Measurements from ENCODE around the gene KCNC1. TPM values are rescaled to one million over a fixed set of nuclear protein-coding genes. Genes with fewer than 3 reads are reported as not detected.

The KCNC1 gene
- total and polyA plus RNA-seq, 2 experiments from 2014 or later: 0.01 to 0.20 TPM

GRCh38 chr11:17730137-17730536 is 4.4 kb upstream of the KCNC1 start:
- no peaks in the 10 kb centered on the region for H3K9me3 ChIP-seq (ENCODE audit: low read depth)
- no peaks in the 10 kb centered on the region for H3K4me1 ChIP-seq (ENCODE audit: insufficient read depth)
- no peak for DNase-seq (ENCODE audit: low spot score)
- WGBS (ENCODE audit: low lambda C conversion rate, missing lambda C conversion rate): 68% methylated on average over 2 of the region's 2 CpGs
- no peak for TF ChIP-seq CTCF (IDR thresholded peaks at IDR 0.05; ENCODE audit: poor library complexity)
- TF ChIP-seq EZH2 (IDR thresholded peaks at IDR 0.05; ENCODE audit: borderline replicate concordance): no peak
- no peak for TF ChIP-seq EZH2phosphoT487 (IDR thresholded peaks at IDR 0.05; ENCODE audit: low read depth, severe bottlenecking, unreplicated experiment)
- no peak overlapping the region for H3K4me3 ChIP-seq
- H4K20me1 ChIP-seq (ENCODE audit: insufficient read depth, poor library complexity, severe bottlenecking): no peaks in the 10 kb centered on the region
- H3K27ac ChIP-seq: no peak overlapping the region
- no peaks in the 10 kb centered on the region for H3K36me3 ChIP-seq (replicated peaks; ENCODE audit: insufficient read depth, low read depth)
- H3K4me2 ChIP-seq: no peak overlapping the region
- H2AFZ ChIP-seq: no peak overlapping the region
- no peaks in the 10 kb centered on the region for H3K9me2 ChIP-seq (replicated peaks; ENCODE audit: insufficient read depth)
- peaks cover 64% of the 10 kb centered on the region for H3K27me3 ChIP-seq
- no peaks in the 10 kb centered on the region for H3K79me2 ChIP-seq

DNA sequence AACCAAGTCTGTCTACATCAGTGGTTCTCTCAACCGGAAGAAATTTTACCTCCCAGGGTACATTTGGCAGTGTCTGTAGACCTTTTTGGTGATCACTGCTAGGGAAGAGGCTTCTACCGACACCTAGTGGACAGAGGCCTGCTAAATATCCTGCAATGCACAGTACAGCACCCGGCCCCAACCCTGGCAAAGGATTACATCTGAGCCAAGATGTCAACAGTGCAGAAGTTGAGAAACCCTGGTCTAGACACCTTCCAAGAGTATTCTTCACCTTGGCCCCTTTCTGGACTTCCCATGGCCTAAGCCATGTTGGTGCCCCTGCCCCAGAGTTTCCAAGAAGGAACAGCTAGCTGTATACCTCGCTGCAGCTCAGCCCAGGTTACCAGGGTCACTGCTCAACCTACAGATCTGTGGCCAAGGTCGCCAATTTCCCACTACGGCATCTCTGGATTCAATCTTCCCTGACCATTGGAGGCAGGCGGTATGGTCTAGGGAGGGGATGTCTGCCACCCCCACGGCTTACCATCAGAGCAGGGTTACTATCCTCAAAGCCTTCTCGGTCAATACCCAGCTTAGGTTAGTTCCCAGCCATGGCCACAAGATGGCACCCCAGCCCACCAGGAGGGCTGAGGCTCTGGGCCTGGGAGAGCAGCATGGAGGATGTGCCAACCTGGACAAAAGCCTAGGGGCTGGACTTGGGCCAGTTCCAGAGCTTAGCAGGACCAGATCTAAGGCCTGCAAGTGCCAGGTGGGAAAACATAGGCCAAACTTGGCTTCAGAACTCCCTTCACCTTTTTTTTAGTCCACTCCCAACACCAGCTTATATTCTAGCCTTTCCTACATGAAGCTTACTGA is 3.7 kb upstream of the KCNC1 start:
- TF ChIP-seq CTCF (IDR thresholded peaks at IDR 0.05; ENCODE audit: poor library complexity): peak; percentile 88
- no peak for TF ChIP-seq EZH2 (IDR thresholded peaks at IDR 0.05; ENCODE audit: borderline replicate concordance)
- H2AFZ ChIP-seq: no peak overlapping the region
- no peak overlapping the region for H3K27ac ChIP-seq
- peaks cover 63% of the 10 kb centered on the region for H3K27me3 ChIP-seq
- no peak overlapping the region for H3K4me3 ChIP-seq
- H3K4me1 ChIP-seq (ENCODE audit: insufficient read depth): no peaks in the 10 kb centered on the region
- H3K9me2 ChIP-seq (replicated peaks; ENCODE audit: insufficient read depth): no peaks in the 10 kb centered on the region
- H3K79me2 ChIP-seq: no peaks in the 10 kb centered on the region
- 20% methylated on average over 9 of the region's 9 CpGs for WGBS (ENCODE audit: low lambda C conversion rate, missing lambda C conversion rate)
- H4K20me1 ChIP-seq (ENCODE audit: insufficient read depth, poor library complexity, severe bottlenecking): no peaks in the 10 kb centered on the region
- no peaks in the 10 kb centered on the region for H3K36me3 ChIP-seq (replicated peaks; ENCODE audit: insufficient read depth, low read depth)
- peak; percentile 89 for DNase-seq (ENCODE audit: low spot score)
- no peaks in the 10 kb centered on the region for H3K9me3 ChIP-seq (ENCODE audit: low read depth)
- no peak overlapping the region for H3K4me2 ChIP-seq

- Histone ChIP-seq H2AFZ (no peak overlapping the region), H3K4me1 (ENCODE audit: insufficient read depth) (no peaks in the 10 kb centered on the region), H3K9me3 (ENCODE audit: low read depth) (no peaks in the 10 kb centered on the region), H3K36me3 (replicated peaks; ENCODE audit: insufficient read depth, low read depth) (no peaks in the 10 kb centered on the region), H3K9me2 (replicated peaks; ENCODE audit: insufficient read depth) (no peaks in the 10 kb centered on the region), H4K20me1 (ENCODE audit: insufficient read depth, poor library complexity, severe bottlenecking) (no peaks in the 10 kb centered on the region), H3K79me2 (no peaks in the 10 kb centered on the region), H3K4me2 (no peak overlapping the region), H3K27me3 (peaks cover 64% of the 10 kb centered on the region), H3K4me3 (no peak overlapping the region), H3K27ac (no peak overlapping the region)
- 86% methylated on average over 4 of the region's 4 CpGs for WGBS (ENCODE audit: low lambda C conversion rate, missing lambda C conversion rate)
- TF ChIP-seq EZH2phosphoT487 (IDR thresholded peaks at IDR 0.05; ENCODE audit: low read depth, severe bottlenecking, unreplicated experiment) (no peak), EZH2 (IDR thresholded peaks at IDR 0.05; ENCODE audit: borderline replicate concordance) (no peak), CTCF (IDR thresholded peaks at IDR 0.05; ENCODE audit: poor library complexity) (no peak)
- no peak for DNase-seq (ENCODE audit: low spot score)
These were observed 1.3 kb upstream of the KCNC1 start for GRCh38 chr11:17733261-17733660.
